COLO829 (cell line): ENCODE data around the gene SPTBN1.

Experiments
- DNase-seq: peaks from one replicate; pipeline ENCODE4 v3.0.0; 2012; ENCODE audit warnings: low spot score

The SPTBN1 gene

DNA sequence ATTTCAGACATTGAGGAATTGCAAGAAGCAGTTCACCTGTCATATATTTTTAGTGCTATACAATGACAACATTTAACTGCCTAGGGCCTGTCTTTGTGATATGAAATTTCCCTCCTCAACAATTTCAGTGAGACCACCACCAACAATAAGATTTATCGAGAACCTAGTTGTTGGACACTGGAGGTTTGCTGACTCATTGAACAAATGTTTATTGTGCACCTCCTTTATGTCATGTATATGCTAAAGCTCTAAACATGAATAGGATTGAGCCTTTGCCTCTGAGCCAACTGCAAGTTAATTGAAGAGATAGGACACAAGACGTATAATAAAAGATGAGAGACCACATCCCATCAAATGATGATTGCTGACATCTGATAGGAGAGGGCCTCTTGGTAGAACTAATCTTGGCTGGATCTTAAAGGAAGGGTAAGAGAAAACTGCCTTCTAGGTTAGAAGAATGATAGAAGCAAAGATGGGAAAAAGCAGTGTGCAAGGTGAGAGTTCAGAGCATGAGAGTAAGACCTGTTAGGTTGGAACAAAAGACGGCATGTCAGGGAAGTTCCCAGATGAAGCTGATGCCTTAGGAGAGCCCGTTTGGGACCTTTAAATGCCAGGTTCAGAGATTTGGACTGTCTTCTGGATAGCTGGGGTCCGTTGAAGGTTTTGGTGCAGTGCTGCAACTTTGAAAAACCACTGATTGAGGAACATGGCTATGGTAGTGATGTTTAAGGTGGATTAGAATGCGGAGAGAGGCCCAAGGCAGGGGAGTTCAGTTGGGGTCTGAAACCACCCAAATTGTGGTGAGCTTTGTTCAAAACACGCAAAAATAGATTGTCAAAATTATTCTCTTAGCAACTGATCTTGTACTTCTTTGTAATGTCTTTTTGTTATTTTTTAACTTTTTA lies 134.3 kb downstream of the SPTBN1 start:
- no peak for DNase-seq

DNA sequence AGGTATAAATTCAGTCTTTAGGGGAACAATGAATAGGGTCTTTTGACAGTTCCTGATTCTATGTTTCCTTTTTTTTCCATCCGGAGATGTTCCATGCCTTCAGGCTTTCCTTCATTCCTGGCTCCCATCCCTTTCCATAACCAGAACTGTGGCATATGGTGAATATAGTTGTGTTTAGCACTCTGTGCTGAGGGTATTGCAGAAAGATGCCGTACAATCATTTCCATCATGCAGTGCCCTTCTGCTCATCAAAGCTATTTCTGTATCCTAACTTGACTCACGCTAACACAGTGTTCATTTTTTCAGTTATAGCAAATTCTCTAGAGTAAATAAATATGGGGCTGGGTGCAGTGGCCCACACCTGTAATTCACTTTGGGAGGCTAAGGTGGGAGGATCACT lies 135.4 kb downstream of the SPTBN1 start:
- no peak for DNase-seq

GRCh38 chr2:54593249-54593648 lies 137.1 kb downstream of the SPTBN1 start:
- no peak for DNase-seq

DNA sequence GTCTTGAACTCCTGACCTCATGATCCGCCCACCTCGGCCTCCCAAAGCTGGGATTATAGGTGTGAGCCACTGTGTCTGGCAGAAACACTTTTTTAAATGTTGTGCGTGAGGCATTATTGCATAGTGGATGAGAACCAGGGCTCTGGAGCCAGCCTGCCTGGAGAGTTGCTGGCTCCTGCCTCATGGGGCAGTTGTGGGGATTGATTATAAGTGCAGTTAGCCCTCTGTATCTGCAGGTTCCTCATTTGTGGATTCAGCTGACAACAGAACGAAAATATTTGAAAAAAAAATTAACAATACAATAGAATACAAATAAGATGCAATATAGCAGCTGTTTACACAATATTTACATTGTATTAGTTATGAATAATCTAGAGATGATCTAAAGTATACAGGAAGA lies 137.9 kb downstream of the SPTBN1 start:
- no peak for DNase-seq

DNA sequence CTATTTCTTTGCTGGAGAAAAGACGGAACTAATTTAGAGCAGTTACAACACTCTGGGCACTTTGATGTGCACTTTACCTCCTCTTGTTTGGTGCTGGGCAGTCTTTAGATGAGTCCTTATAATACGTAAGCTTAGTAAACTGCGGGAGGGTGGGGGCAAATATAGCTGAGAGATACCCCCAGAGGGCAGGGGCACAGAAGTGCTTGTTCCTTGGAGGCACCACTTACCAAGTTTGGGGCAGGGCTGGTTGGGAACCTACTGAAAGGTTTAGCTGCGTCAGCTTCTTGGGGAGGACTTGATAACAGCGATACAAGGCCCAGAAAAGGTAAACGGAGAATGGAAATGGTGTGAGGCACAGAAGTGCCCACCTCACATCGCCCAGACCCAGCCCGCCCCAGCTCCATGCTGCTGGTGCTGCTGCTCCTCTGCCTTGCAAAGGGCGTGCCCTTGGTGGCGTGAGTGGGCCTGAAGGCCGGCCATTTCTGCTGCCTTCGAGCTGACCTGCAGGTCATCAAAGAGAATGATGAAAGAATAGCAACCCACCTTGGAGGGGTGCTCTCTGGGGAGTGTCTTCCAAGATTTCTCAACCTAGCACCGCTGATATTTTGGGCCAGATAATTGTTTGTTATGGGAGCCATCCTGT lies 139.2 kb downstream of the SPTBN1 start:
- no peak for DNase-seq

GRCh38 chr2:54595999-54596902 lies 140.1 kb downstream of the SPTBN1 start:
- no peak for DNase-seq

- DNase-seq: no peak
Measured at GRCh38 chr2:54597153-54597848, 141.2 kb downstream of the SPTBN1 start.

- no peak for DNase-seq
Measured at GRCh38 chr2:54598347-54599325, 142.5 kb downstream of the SPTBN1 start.

DNA sequence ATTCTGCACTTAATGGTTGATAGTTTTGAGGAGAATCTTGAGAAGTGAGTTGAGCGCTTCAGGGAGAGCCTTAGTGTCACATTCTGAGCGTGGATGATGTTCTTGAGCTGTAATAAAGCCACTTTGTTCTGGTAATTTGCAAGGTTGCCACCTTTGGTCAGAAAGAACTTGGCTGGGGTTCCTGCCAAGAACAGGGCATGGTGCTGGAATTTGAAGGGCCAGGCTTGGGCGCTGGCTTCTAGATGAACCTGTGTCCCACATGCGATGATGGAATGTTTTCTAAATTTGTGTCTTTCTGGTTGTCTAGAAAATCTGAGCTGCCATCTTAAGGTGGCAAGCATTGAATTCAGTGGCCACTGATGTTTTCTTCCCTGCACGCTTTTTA lies 143.2 kb downstream of the SPTBN1 start:
- no peak for DNase-seq

DNA sequence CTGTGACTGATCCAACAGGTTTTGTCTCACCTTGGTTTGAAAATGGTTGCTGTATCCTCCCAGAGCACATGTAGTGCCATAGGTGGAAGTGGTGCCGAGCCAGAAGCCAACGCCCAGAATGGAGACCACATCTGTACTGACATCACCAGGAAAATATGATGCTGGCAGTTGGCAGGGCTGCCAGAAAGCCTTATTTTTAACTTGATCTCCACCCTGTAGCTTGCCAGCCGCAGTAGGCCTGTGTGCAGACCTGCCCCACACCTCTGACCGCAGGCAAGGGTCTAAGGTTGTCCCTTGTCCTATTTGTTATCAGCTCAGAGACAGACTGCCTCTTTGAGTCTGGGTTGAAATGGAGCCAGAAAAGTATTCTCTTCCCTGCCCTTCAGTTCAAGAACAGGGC lies 143.8 kb downstream of the SPTBN1 start:
- DNase-seq: no peak

DNA sequence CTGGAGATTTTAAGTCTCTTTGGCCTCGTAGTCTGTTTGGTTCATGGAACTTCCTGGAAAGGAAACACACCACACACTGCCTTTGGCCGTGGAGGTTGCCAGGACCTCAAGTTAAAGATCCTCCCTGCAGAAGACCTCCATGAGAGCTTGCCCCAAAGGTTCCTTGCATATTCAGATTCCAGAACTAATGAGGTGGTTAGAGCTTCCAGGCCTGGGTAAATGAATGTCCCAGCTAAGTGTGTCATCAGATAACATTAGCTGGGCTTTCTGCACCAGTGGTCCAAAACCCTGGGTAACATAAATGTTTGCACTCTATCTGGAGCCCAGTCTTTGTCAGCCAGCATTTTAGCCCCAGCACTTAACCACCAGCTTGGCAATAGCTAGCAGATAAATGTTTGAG lies 145.2 kb downstream of the SPTBN1 start:
- no peak for DNase-seq

DNA sequence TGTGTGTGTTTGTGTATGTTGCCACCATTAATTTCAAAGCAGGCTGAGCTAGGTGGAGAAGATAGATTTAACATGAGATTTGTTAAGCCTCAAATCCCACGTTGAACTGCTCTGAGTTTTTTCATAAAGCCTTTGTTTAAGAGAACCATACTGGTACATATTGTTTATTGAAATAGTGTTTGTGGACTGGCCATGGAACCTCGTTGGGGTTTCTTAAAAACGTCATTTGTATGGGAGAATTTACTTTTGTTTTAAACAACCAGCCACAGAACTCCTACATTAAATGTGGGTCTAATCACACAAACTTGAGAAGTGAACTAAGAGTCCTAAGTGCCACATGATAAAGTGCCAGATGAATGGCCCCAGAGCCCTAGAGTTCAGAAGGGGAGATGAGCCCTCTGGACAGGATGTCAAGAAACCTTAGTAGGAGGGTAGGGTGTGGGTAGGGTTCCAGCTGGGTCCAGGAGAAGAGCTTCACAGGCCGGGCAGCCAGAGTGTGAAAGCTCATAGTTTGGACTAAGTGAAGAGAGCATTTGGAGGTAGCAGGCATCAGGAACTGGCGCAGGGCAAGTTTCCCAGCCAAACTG lies 146.7 kb downstream of the SPTBN1 start:
- DNase-seq: no peak

- no peak for DNase-seq
Measured at GRCh38 chr2:54603357-54603756, 147.2 kb downstream of the SPTBN1 start.

GRCh38 chr2:54603796-54604195 lies 147.7 kb downstream of the SPTBN1 start:
- DNase-seq: no peak

- DNase-seq: no peak
Measured at GRCh38 chr2:54604871-54605270, 148.7 kb downstream of the SPTBN1 start.

DNA sequence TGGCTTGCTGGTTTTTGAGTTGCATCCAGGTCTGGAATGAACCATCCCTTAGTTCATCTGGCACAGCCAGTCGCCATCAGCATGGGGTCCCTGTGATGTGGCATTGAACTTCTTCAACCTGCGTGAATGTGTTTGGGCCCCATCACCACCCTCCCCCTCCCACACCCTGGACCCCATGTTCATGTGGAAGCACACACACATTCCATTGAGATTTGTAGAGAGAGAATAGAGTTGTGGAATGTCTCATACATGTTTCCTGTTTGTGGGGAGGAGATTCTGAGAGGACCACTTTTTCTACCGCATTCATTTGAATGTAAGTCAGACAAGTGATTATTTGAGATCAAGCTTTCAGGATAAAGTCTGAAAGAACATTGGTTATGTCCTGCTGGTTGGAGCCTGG lies 149.7 kb downstream of the SPTBN1 start:
- DNase-seq: no peak

- DNase-seq: no peak
Measured at GRCh38 chr2:54606393-54606958, 150.3 kb downstream of the SPTBN1 start.

GRCh38 chr2:54608224-54608623 lies 152.1 kb downstream of the SPTBN1 start:
- no peak for DNase-seq

- DNase-seq: no peak
Measured at GRCh38 chr2:54609241-54609640, 153.1 kb downstream of the SPTBN1 start.

DNA sequence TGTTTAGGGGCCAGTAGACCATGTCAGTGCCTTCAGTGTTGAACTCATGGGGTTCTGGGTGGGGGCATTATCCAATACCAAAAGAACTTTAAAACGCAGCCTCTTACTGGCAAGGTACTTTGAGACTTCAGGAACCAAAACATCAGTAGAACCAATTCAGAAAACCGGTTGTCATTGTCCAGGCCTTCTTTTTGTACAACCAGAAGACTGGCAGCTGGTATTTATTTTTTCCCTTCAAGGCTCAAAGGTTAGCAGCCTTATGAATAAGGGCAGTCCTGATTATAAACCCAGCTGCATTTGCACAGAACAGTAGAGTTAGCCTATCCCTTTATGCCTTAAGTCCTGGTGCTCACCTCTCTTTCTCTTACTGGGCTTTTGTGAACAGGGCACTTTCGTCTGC lies 153.5 kb downstream of the SPTBN1 start:
- no peak for DNase-seq
